Panc1 (cell line): ENCODE measurements around the gene TMCO4. TPM values are rescaled to one million over a fixed set of nuclear protein-coding genes. Genes with fewer than 3 reads are reported as not detected.

Experiments
- ATAC-seq: fragments of 200-7000 bp; cut with Tn5 transposase; 2 replicates; pipeline ENCODE4 v1.9.1; 2020; ENCODE audit warnings: mild to moderate bottlenecking, moderate library complexity
- BruUV-seq: library from RNA; stranded (reverse); fragments of 400-500 nt; replicated peaks from 2 replicates; lab custom pipeline; 2021; lab: Mats Ljungman, UMichigan
- CTCF ChIA-PET: fragments of 300-600 bp; sonication (Branson Sonifier 250); formaldehyde crosslinking; loops from one replicate; lab custom pipeline; 2022; ENCODE audit warnings: antibody characterized with exemption; lab: Charles Lee
- POLR2A ChIA-PET: fragments of 300-600 bp; sonication (Branson Sonifier 250); formaldehyde crosslinking; loops from one replicate; lab custom pipeline; 2022; ENCODE audit warnings: antibody characterized with exemption; lab: Charles Lee
- DNase-seq: peaks from one replicate; pipeline ENCODE4 v3.0.0-alpha.2; 2010; ENCODE audit warnings: low read depth, low spot score
- H3K27ac ChIP-seq: 2 replicates; pipeline ENCODE4 v1.5.1; 2011; ENCODE audit warnings: mild to moderate bottlenecking, low read length, inconsistent platforms
- H3K27me3 ChIP-seq: fragments of 200-500 bp; sonication (Bioruptor generic); 2 replicates; pipeline ENCODE4 v1.6.0; 2014; ENCODE audit warnings: low read length, inconsistent platforms; ENCODE audit not compliant: control insufficient read depth, insufficient read depth
- H3K36me3 ChIP-seq: fragments of 200-500 bp; sonication (Bioruptor generic); 2 replicates; pipeline ENCODE4 v1.5.1; 2014; ENCODE audit warnings: inconsistent platforms, mild to moderate bottlenecking, low read length, moderate library complexity; ENCODE audit not compliant: control insufficient read depth, insufficient read depth
- H3K4me1 ChIP-seq: 2 replicates; pipeline ENCODE4 v1.5.1; 2011; ENCODE audit warnings: inconsistent platforms, mild to moderate bottlenecking, low read length, moderate library complexity; ENCODE audit not compliant: control insufficient read depth, insufficient read depth
- H3K4me3 ChIP-seq, 2 experiments: 2 replicates each; pipeline ENCODE4 v1.5.1; 2011 to 2012; ENCODE audit warnings: low read depth in 2 of 2, low read length in 2 of 2, mild to moderate bottlenecking in 2 of 2, inconsistent platforms in 1 of 2, moderate library complexity in 1 of 2
- H3K9me3 ChIP-seq: fragments of 200-500 bp; sonication (Bioruptor generic); 2 replicates; pipeline ENCODE4 v1.5.1; 2014; ENCODE audit warnings: low read depth, mild to moderate bottlenecking, inconsistent platforms, low read length, moderate library complexity; ENCODE audit not compliant: control insufficient read depth, insufficient read depth
- CTCF ChIP-seq: fragments of 450-650 bp; IDR thresholded peaks from 2 replicates; pipeline ENCODE4 v1.5.1; 2017; ENCODE audit warnings: mild to moderate bottlenecking
- POLR2AphosphoS5 ChIP-seq: IDR thresholded peaks from 2 replicates; pipeline ENCODE4 v1.6.1; 2012; ENCODE audit warnings: mild to moderate bottlenecking, low read depth, low read length, moderate library complexity
- REST ChIP-seq, 2 experiments: IDR thresholded peaks; 2 replicates each; pipeline ENCODE4 v1.6.1; 2011 to 2012; ENCODE audit warnings: low read depth in 2 of 2, control low read depth in 1 of 2, low read length in 1 of 2, mild to moderate bottlenecking in 1 of 2, moderate library complexity in 1 of 2; ENCODE audit not compliant: insufficient read depth in 1 of 2
- SIN3A ChIP-seq: IDR thresholded peaks from 2 replicates; pipeline ENCODE4 v1.6.1; 2012; ENCODE audit warnings: low read depth, mild to moderate bottlenecking, low read length, moderate library complexity, borderline replicate concordance; ENCODE audit not compliant: insufficient read depth
- TCF7L2 ChIP-seq: IDR thresholded peaks from 2 replicates; pipeline ENCODE4 v1.6.1; 2011; ENCODE audit warnings: mild to moderate bottlenecking, low read depth, low read length, inconsistent platforms
- in situ Hi-C: cut with HindIII; loops from 2 replicates; pipeline ENCODE4 v1.10.0; 2016; ENCODE audit warnings: low sequenced_read_pairs, low pct_unique_long_range_greater_than_20kb
- intact Hi-C: fragments of 100-400 bp; cut with micrococcal nuclease; formaldehyde crosslinking; loops from one replicate; pipeline ENCODE4 v1.10.0; 2022; ENCODE audit not compliant: unreplicated experiment
- total RNA-seq: library from RNA; stranded (reverse); gene quantifications from one replicate; pipeline ENCODE4 v1.2.1, GENCODE V29; 2021; ENCODE audit not compliant: unreplicated experiment

TMCO4 gene
- total RNA-seq, 1 experiment from 2014 or later = 13.2 TPM

GRCh38 chr1:19738076-19738475 is 61.6 kb downstream of the TMCO4 start:
- H3K9me3 ChIP-seq = no peaks in the 10 kb centered on the region
- TF ChIP-seq REST (IDR thresholded peaks at IDR 0.05; ENCODE audit: insufficient read depth in 1 of 2, low read depth in 2 of 2, low read length in 1 of 2) (no peak), POLR2AphosphoS5 (no peak), TCF7L2 (no peak), CTCF (no peak), SIN3A (no peak)
- in situ Hi-C loops (no loop called here), intact Hi-C loops (no loop called here)
- no peak overlapping the region for H3K27ac ChIP-seq
- H3K27me3 ChIP-seq = no peaks in the 10 kb centered on the region
- no peak for ATAC-seq
- no peak for DNase-seq
- H3K36me3 ChIP-seq = no peaks in the 10 kb centered on the region
- CTCF ChIA-PET = no interaction called here
- no TSS peak for BruUV-seq
- no peaks in the 10 kb centered on the region for H3K4me1 ChIP-seq
- POLR2A ChIA-PET = no interaction called here
- no peak overlapping the region for H3K4me3 ChIP-seq

GRCh38 chr1:19737104-19737825 is 62.5 kb downstream of the TMCO4 start:
- Histone ChIP-seq H3K9me3 (no peaks in the 10 kb centered on the region), H3K4me1 (no peaks in the 10 kb centered on the region), H3K27me3 (no peaks in the 10 kb centered on the region), H3K27ac (no peak overlapping the region), H3K36me3 (no peaks in the 10 kb centered on the region), H3K4me3 (no peak overlapping the region)
- in situ Hi-C loops (no loop called here), intact Hi-C loops (no loop called here)
- DNase-seq (no peak), ATAC-seq (no peak)
- TF ChIP-seq TCF7L2 = no peak
- no peak for TF ChIP-seq REST (IDR thresholded peaks at IDR 0.05; ENCODE audit: insufficient read depth in 1 of 2, low read depth in 2 of 2, low read length in 1 of 2)
- no peak for TF ChIP-seq SIN3A
- no peak for TF ChIP-seq POLR2AphosphoS5
- no peak for TF ChIP-seq CTCF
- BruUV-seq = no TSS peak
- CTCF ChIA-PET = no interaction called here
- POLR2A ChIA-PET = no interaction called here
